Right lobe of liver (tissue), 6 donors: ENCODE data around the gene IL23R. TPM values are rescaled to one million over a fixed set of nuclear protein-coding genes. Genes with fewer than 3 reads are reported as not detected.
A peak's percentile ranks its signal among the peaks of the same experiment; 100 is the strongest.

Source experiments
- ATAC-seq, 4 donors: fragments of 200-7000 bp; cut with Tn5 transposase; one replicate each; pipeline ENCODE4 v1.9.1; 2020; ENCODE audit warnings: mild to moderate bottlenecking in 4 of 4, moderate library complexity in 4 of 4
- DNase-seq, 3 donors: peaks; one replicate each; pipeline ENCODE4 v3.0.0-alpha.2; 2020
- H3K27ac ChIP-seq, 3 donors: fragments of 200-600 bp; one replicate each; pipeline ENCODE4 v1.8.0; 2022
- H3K27me3 ChIP-seq, 2 donors: fragments of 200-600 bp; one replicate each; pipeline ENCODE4 v1.8.0; 2022
- H3K36me3 ChIP-seq, 4 donors: fragments of 200-600 bp; sonication (generic) in 1 of 4; one replicate each; pipeline versions ENCODE4 v1.5.1 to v1.8.0; 2017 to 2022; ENCODE audit warnings: control low read depth in 1 of 4
- H3K4me1 ChIP-seq, 4 donors: fragments of 200-600 bp; sonication (generic) in 1 of 4; one replicate each; pipeline versions ENCODE4 v1.5.1 to v1.8.0; 2017 to 2022; ENCODE audit warnings: control low read depth in 1 of 4
- H3K4me3 ChIP-seq, 3 donors: fragments of 200-600 bp; one replicate each; pipeline ENCODE4 v1.8.0; 2022
- H3K9me3 ChIP-seq, 4 donors: fragments of 200-600 bp; sonication (generic) in 1 of 4; one replicate each; pipeline versions ENCODE4 v1.5.1 to v1.8.0; 2017 to 2022; ENCODE audit warnings: control low read depth in 1 of 4
- POLR2A ChIP-seq: fragments of 450-650 bp; IDR thresholded peaks from one replicate; pipeline ENCODE4 v1.6.1; 2017; ENCODE audit warnings: antibody characterized with exemption, mild to moderate bottlenecking
- WGBS: methylation state at CpG from one replicate; pipeline ENCODE4 v1.1.6; 2018; ENCODE audit warnings: low coverage, low lambda C conversion rate; ENCODE audit not compliant: insufficient coverage; ENCODE audit errors: missing lambda C conversion rate; 5-methylcytosine and 5-hydroxymethylcytosine counted together
- intact Hi-C, 2 donors: fragments of 100-400 bp; cut with DNase I; formaldehyde crosslinking; loops; one replicate each; pipeline versions ENCODE4 v1.11.2 to v1.14.1; 2022
- total RNA-seq, 6 experiments: library from RNA; depleted of rRNA in 2 of 6; stranded (reverse); fragments of >200 nt in 2 of 6; fragmentation: NEBNext Ultra II Directional in 3 of 6; extraction: Animal tissue kit (Norgen Biotek cat#: 25700) in 3 of 6; gene quantifications; one replicate each; pipeline versions ENCODE4 v1.1.0 to v1.2.4, GENCODE V29; 2016 to 2023
- TF ChIP-seq, protein P1 (sequence below), 4 donors: fragments of 200-600 bp in 3 of 4; fragments of 450-650 bp in 1 of 4; IDR thresholded peaks; one replicate each; pipeline versions ENCODE4 v1.5.1 to v1.8.0; 2016 to 2022; ENCODE audit warnings: antibody characterized with exemption in 4 of 4, mild to moderate bottlenecking in 2 of 4
- donor health status: DM: no; HTN: yes; CAD: no.
- donor health status: DM: no; HTN: no; CAD: no.
- donor health status: DM: no; HTN: no; CAD: no.
- donor health status: DM: no; HTN: yes; CAD: no.
- donor health status: DM: no; HTN: yes; CAD: no.

IL23R gene
- total RNA-seq, 6 experiments from 2014 or later, result 0.12 TPM; not detected in 5

DNA sequence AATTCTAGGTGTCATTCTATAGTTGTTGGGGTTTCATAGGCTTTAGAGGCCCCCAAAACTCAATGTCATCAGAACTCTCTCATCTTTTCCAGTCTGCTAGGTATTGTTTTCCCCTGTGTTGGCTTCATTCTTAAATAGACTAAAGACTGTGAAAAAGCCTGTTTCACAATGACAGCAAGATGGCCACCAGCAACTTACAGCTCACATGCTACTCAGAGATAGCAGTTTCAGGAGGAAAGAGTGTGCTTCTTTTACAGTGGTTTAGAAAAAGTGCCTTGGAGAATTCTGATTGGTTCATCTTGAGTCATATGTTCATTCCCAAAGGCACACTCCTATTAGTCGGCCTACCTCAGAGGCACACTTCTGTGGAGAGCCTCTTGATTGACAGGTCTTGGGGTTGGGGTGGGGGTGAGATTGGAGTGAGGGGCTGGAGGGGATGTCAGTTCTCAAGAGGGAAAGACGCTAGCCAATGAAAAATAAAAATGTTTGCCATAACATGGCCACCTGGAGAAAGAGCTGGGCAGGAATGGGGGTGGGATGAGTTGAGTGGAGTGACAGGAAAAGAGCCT lies 8.5 kb downstream of the IL23R start:
- H3K9me3 ChIP-seq, result no peaks in the 10 kb centered on the region
- H3K4me3 ChIP-seq, result no peak overlapping the region
- H3K27me3 ChIP-seq, result no peaks in the 10 kb centered on the region
- TF ChIP-seq, protein P1, sequence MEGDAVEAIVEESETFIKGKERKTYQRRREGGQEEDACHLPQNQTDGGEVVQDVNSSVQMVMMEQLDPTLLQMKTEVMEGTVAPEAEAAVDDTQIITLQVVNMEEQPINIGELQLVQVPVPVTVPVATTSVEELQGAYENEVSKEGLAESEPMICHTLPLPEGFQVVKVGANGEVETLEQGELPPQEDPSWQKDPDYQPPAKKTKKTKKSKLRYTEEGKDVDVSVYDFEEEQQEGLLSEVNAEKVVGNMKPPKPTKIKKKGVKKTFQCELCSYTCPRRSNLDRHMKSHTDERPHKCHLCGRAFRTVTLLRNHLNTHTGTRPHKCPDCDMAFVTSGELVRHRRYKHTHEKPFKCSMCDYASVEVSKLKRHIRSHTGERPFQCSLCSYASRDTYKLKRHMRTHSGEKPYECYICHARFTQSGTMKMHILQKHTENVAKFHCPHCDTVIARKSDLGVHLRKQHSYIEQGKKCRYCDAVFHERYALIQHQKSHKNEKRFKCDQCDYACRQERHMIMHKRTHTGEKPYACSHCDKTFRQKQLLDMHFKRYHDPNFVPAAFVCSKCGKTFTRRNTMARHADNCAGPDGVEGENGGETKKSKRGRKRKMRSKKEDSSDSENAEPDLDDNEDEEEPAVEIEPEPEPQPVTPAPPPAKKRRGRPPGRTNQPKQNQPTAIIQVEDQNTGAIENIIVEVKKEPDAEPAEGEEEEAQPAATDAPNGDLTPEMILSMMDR (IDR thresholded peaks at IDR 0.05), result no peak
- no peak for TF ChIP-seq POLR2A
- intact Hi-C loops, result no loop called here
- peaks cover 0 to 9% (median 4%) of the 10 kb centered on the region in 4 donors for H3K4me1 ChIP-seq
- 86% methylated on average over 2 of the region's 2 CpGs for WGBS
- ATAC-seq (no peak), DNase-seq (no peak)
- no peaks in the 10 kb centered on the region for H3K36me3 ChIP-seq
- no peak overlapping the region for H3K27ac ChIP-seq

DNA sequence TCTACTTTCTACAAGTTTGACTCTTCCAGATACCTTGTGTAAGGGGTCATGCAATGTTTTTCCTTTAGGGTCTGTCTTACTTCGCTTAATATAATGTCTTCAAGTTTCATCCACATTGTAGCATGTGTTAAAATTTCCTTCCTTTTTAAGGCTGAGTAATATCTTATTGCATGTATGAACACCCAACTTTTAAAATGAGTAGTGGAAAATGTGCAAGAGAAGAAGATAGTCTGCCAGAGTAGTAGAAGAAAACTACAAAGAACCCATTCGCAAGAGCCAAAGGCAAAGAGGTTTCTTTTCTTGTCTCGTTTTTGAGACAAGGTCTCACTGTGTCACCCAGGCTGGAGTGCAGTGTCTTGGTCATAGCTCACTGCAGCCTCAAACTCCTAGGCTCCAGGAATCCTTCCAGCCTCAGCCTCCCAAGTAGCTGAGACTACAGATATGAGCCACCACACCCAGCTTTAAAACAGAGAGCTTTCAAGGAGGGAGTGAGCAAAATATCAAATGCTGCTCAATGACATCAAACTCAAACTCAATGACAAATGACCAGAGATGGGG lies 9.4 kb downstream of the IL23R start:
- no peak overlapping the region for H3K4me3 ChIP-seq
- H3K27ac ChIP-seq, result no peak overlapping the region
- no peaks in the 10 kb centered on the region for H3K9me3 ChIP-seq
- WGBS, result 76% methylated on average over 3 of the region's 3 CpGs
- intact Hi-C loops, result no loop called here
- TF ChIP-seq POLR2A, result no peak
- TF ChIP-seq, protein P1 (IDR thresholded peaks at IDR 0.05), result no peak
- ATAC-seq (no peak), DNase-seq (no peak)
- H3K4me1 ChIP-seq, result peaks cover 0 to 5% (median 2%) of the 10 kb centered on the region in 4 donors
- H3K27me3 ChIP-seq, result no peaks in the 10 kb centered on the region
- no peaks in the 10 kb centered on the region for H3K36me3 ChIP-seq

DNA sequence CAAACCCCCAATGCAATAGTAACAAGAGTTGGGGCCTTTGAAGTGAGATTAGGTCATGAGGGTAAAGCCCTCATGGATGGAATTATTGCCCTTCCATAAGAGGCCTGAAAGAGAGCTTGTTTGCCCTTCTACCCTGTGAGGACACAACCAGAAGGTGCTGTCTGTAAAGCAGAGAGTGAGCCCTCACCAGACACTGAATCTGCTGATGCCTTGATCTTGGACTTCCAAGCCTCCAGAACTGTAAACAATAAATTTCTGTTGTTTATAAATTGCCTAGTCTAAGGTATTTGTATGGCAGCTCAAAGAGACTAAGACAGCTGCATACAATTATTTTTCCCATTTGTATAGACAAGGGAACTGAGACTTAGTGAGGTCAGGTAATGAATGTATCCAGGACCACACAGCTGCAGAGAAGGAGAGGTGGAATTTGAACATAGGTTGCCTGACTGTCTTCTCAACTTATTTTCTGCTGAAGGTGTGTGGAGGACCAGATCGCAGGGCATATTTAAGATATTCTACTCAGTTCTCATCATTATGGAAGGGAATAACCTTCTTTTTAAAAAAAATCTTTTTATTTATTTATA lies 18.7 kb downstream of the IL23R start:
- WGBS, result 100% methylated on average over 1 of the region's 1 CpG
- no peaks in the 10 kb centered on the region for H3K4me1 ChIP-seq
- H3K9me3 ChIP-seq, result no peaks in the 10 kb centered on the region
- TF ChIP-seq, protein P1 (IDR thresholded peaks at IDR 0.05), result no peak
- no peak for TF ChIP-seq POLR2A
- H3K36me3 ChIP-seq, result no peaks in the 10 kb centered on the region
- ATAC-seq (no peak), DNase-seq (no peak)
- H3K27ac ChIP-seq, result no peak overlapping the region
- no peak overlapping the region for H3K4me3 ChIP-seq
- intact Hi-C loops, result no loop called here
- no peaks in the 10 kb centered on the region for H3K27me3 ChIP-seq

DNA sequence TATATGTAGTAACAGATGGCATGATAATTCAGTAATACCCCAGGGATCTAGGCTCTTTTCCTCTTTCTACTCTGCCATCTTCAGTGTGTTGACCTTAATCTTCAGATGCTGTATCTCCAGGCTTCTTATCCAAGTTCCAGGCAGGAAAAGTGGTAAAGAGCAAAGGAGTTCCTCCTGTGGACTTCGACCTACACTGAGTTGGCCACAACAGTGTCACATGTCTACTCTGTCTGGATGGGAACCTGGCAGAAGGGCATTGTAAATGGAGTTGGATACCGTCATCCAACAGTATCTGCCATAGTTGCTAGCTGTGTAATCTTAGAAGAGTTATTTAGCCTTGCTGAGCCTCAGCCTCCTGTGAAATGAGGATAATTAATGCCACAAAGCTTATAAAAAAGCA lies 21.9 kb downstream of the IL23R start:
- TF ChIP-seq, protein P1 (IDR thresholded peaks at IDR 0.05), result no peak
- no peak for TF ChIP-seq POLR2A

More for the DNA sequence above, 21.9 kb downstream of the IL23R start:
- H3K9me3 ChIP-seq, result no peaks in the 10 kb centered on the region
- no peak overlapping the region for H3K27ac ChIP-seq
- intact Hi-C loops, result no loop called here
- no peaks in the 10 kb centered on the region for H3K27me3 ChIP-seq
- no peaks in the 10 kb centered on the region for H3K36me3 ChIP-seq
- DNase-seq (no peak), ATAC-seq (peak; percentile 73 to 93 (median 78))
- WGBS, result 50% methylated on average over 2 of the region's 2 CpGs
- no peak overlapping the region for H3K4me3 ChIP-seq
- no peaks in the 10 kb centered on the region for H3K4me1 ChIP-seq
